GM19351 (cell line): ENCODE results near the gene PRKCZ.

Experiments
- ATAC-seq: cut with Tn5 transposase; IDR thresholded peaks from one replicate; pipeline ENCODE4 v1.9.1; 2021; ENCODE audit warnings: mild to moderate bottlenecking, moderate library complexity; ENCODE audit not compliant: unreplicated experiment

Gene PRKCZ

GRCh38 chr1:2049718-2050431, at the start of gene PRKCZ:
Gene PRKCZ, plus strand, starts transcription at chr1:2050411. Its CDS starts 220 bp downstream, at chr1:2050631.
- peak; percentile 71 for ATAC-seq

DNA sequence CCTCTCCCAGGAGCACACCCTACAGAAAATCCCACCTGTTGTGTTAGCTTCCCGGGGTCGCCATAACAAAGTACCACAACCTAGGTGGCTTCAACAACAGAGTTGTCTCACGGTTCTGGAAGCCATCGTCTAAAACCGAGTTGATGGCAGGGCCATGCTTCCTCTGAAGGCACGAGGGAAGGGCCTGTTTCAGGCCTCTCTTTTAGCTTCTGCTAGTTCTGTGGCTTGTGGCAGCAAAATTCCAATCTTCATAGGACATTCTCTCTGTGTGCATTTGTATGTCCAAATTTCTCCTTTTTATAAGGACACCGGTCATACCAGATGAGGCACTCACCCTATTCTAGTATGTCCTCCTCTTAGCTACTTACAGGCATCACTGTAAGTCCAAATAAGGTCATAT, 49.8 kb upstream of the PRKCZ start:
- ATAC-seq, result no peak

DNA sequence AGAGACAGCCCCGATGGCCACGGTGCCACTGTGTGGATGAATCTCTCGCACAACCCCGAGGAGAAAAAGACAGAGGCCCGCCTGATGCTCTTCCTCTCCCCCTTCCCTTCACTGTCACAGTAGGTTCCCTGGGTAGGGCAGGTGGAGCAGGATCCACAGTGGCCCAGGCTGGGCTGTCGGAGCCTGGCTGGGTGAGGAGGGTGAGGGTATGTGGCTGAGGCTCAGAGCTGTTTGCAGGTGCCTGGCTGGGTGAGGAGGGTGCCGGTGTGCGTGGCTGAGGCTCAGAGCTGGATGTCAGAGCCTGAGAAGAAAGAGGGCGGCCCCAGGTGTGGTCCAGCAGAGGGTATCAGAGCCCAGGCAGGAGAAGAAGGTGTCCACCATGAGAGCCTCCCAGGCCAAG, 49.4 kb upstream of the PRKCZ start:
- ATAC-seq, result no peak

- no peak for ATAC-seq
These were observed 48.3 kb upstream of the PRKCZ start for GRCh38 chr1:2001773-2002411.

DNA sequence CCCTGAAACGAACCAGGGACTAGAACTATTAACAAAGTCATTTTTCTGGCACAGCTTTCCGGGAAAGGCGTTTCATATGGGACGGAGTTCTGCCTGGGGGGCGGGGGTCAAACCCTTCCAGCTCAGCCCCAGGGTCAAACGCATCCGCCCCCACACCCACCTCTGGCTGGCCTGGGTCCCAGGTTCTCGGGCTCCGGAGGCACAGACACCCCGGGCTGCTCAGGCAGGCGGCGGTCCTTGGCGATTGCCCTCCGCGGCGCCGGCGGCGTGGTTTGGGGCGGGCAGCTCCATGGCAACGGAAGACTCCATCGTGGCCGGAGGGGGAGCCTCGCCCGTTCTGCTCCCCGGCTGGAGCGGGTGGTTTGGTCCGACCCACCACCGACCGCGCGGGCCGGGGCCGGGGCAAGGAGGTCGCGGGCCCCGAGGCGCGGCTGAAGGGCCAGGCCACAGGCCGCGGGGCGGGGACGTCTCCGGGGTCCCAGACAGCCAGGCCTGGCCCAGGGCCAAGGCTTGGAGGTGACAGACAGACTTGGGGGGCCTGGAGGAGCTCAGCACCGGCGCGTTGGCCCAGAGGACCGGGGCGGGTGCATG, 46.6 kb upstream of the PRKCZ start, which contains the start of gene CFAP74:
CFAP74 (minus strand) TSS at position 246 of the 591 bp plus-strand sequence. CDS start 12,830 bp downstream, outside the sequence.
- ATAC-seq, result no peak

- no peak for ATAC-seq
These were observed 45.4 kb upstream of the PRKCZ start for GRCh38 chr1:2004856-2005255.

GRCh38 chr1:2009101-2010053, 40.8 kb upstream of the PRKCZ start:
- no peak for ATAC-seq

DNA sequence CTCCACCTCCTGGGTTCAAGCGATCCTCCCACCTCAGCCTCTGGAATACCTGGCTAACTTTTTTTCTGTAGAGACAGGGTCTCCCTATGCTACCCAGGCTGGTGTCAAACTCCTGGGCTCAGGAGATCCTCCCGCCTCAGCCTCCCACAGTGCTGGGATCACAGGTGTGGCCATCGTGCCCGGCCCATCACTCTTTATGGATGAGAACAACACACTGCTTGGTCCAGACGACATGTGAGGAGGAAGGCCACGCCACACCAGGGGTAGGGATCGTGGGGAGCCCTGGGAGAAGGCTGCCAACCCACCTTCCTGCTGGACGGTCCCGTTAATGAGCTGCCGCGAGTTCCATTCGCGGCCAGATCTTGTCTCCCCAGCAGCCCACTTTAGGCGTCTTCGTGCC, 36.0 kb upstream of the PRKCZ start:
- ATAC-seq, result no peak

DNA sequence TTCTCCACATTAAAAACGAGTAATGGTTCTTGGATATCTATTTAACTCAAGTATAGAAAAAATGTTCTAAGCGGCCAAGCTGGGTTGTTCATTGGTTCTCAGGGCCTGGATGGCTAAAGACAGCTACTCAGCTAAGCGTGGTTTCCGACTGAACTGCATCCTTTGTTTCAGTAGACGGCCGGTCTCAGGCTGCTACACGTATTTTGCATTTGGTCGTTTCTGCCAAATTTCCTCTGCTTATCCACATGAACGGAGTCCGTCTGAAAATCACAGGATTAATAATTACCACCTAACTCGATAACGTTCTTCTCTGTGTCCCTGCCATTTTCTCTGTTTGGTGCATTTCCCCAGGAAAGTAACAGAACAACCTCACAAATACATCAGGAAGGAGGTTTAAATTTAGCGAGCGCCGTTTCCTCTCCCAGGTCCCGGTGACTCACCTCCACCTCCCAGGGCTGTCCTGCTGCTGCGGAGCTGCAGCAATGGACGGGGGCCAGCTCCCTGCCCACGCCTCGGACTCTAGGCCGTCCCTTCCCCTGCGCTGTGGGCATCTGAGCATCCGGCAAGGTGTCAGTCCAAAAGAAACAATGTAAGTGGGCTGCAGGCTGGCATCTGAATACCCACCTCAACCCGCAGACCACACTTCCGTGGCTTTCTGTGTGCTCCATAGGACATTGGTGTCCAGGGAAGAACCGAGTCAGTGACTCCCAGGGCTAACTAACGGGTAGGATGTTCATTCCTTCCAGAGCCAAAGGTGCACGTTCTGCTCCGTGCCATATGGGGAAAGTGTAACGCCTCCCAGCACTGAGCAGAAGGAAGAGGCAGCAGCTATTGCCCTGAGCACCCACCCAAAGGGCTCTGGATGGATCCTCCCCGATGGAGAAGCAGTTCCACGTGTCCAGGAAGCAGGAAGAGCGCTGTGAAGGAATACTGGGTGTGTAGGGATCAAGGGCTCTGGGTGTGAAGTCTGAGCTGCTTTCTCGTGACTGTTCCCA, 35.2 kb upstream of the PRKCZ start:
- no peak for ATAC-seq

DNA sequence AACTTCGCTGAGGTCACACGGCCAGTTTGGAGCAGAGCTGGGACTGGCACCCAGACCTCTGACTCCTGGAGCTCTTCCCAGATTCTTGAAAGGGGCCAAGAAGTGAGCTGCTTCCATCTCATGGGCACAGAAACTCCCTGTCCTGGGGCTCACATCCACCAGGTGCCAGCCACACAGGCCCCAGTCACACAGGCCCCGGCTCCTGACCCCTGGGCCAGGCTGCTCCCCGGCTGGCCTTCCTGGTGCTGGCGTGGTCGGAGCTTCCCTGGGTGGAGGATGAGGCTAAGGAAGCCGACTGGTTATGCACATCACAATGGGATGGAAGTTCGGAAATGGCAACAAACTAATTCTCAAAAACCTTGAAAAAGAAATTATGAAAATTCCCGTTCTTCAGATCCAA, 34.1 kb upstream of the PRKCZ start:
- ATAC-seq, result no peak

- ATAC-seq, result no peak
These were observed 31.7 kb upstream of the PRKCZ start for GRCh38 chr1:2018217-2019171.

DNA sequence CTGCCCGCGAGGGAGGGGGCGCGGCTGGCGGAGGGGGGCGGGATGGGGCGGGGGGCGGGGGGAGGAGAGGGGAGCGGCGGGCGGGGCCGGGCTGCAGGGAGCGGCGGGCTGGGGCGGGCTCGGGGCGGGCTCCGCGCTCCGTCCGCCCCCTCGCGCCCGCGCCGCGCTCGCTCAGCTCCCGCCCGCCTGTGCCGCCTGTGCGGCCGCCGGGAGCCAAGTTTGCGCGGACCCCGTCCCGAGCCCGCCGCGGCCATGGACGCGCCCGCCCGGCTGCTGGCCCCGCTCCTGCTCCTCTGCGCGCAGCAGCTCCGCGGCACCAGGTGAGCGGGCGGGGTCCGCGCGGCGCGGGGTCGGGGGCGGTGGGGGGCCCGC, 31.1 kb upstream of the PRKCZ start, which contains the start of gene GABRD:
GABRD (plus strand) TSS at position 174 of the 372 bp plus-strand sequence; CDS start at position 253, 79 bp downstream.
- ATAC-seq, result no peak

GRCh38 chr1:2019571-2020309, 30.5 kb upstream of the PRKCZ start:
- no peak for ATAC-seq

GRCh38 chr1:2020310-2020655, 29.9 kb upstream of the PRKCZ start:
- ATAC-seq, result no peak

GRCh38 chr1:2021550-2021949, 28.7 kb upstream of the PRKCZ start:
- no peak for ATAC-seq

DNA sequence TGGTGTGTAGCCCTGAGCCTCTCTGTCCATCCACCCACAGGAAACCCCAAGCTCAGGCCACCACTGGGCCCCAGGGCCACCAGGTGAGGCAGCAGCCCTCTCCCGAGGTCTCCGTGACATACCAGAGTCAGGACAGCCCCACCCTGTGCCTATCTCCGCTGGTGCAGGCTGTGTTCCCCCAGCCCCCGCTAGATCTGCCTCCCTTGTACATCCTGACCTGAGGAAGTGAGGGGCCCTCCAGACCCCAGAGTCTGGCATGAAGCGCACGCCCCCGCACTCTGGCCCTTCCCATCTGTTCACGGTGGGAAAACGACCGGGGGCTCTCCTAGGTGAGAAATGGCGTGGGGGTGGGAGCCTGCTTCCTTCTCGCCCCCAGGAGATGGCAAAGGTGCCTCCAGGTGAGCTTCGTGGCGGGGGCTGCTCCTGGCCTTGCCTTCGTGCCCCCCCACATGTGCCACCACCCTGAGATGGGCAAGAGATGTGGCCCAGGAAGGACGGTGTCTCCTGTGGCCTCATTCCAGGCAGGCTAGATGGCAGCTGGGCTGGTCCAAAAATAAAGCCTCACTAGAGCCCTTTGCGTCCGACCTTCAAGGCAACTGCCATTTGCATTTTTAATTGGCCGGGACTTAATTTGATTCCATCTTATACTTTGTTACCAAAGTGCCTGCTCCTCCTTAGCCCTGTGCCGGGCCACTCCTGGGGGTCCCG, 28.0 kb upstream of the PRKCZ start:
- ATAC-seq, result no peak

GRCh38 chr1:2023187-2023586, 27.0 kb upstream of the PRKCZ start:
- no peak for ATAC-seq
